GM12878 (cell line): ENCODE data around the gene MB21D2. TPM values are rescaled to one million over a fixed set of nuclear protein-coding genes. Genes with fewer than 3 reads are reported as not detected.

Experiments used
- ATAC-seq: fragments of 200-7000 bp; cut with Tn5 transposase; 3 replicates; pipeline ENCODE4 v1.9.1; 2020; ENCODE audit warnings: mild to moderate bottlenecking, moderate library complexity
- BruUV-seq: library from RNA; stranded (reverse); fragments of 400-500 nt; replicated peaks from 2 replicates; lab custom pipeline; 2021; lab: Mats Ljungman, UMichigan
- CTCF ChIA-PET: fragments of 300-600 bp; sonication (Branson Sonifier 250); formaldehyde crosslinking; extraction: SDS; loops from one replicate; lab custom pipeline; 2021; ENCODE audit warnings: inconsistent platforms; lab: Yijun Ruan, JAX
- POLR2A ChIA-PET: fragments of 350-600 bp; formaldehyde crosslinking; extraction: SDS; loops from one replicate; lab custom pipeline; 2021; ENCODE audit warnings: inconsistent platforms; lab: Charles Lee
- RAD21 ChIA-PET: fragments of 300-600 bp; sonication (Branson Sonifier 250); formaldehyde crosslinking; loops from one replicate; lab custom pipeline; 2023; ENCODE audit warnings: antibody characterized with exemption; ENCODE audit not compliant: unreplicated experiment; lab: Charles Lee
- SMC1A ChIA-PET: fragments of 300-600 bp; sonication (Branson Sonifier 250); formaldehyde crosslinking; loops from one replicate; lab custom pipeline; 2023; ENCODE audit not compliant: unreplicated experiment, uncharacterized antibody; lab: Charles Lee
- DNase-seq: peaks from one replicate; pipeline ENCODE4 v3.0.0-alpha.2; 2011; ENCODE audit warnings: low read depth, low spot score
- FAIRE-seq: peaks from 3 replicates; lab custom pipeline; 2011; peaks lifted over from hg19 to GRCh38; lab: Jason Lieb, UNC
- H2AFZ ChIP-seq: 2 replicates; pipeline ENCODE4 v1.6.0; 2011; ENCODE audit warnings: low read depth, low read length, control low read depth; ENCODE audit not compliant: control insufficient read depth
- H3K27ac ChIP-seq: 2 replicates; pipeline ENCODE4 v1.5.1; 2011; ENCODE audit warnings: control low read depth; ENCODE audit not compliant: control insufficient read depth, insufficient read depth
- H3K27me3 ChIP-seq, 2 experiments: replicated peaks in 1 of 2; 2 replicates each; pipeline versions ENCODE4 v1.6.0 to v1.6.1; 2011; ENCODE audit warnings: low read length in 1 of 2; ENCODE audit not compliant: control insufficient read depth in 2 of 2, insufficient read depth in 2 of 2
- H3K36me3 ChIP-seq, 2 experiments: 2 replicates each; pipeline ENCODE4 v1.5.1; 2011; ENCODE audit warnings: low read length in 1 of 2; ENCODE audit not compliant: control insufficient read depth in 2 of 2, insufficient read depth in 2 of 2
- H3K4me1 ChIP-seq: 2 replicates; pipeline ENCODE4 v1.6.1; 2011; ENCODE audit warnings: mild to moderate bottlenecking, low read length, moderate library complexity, mixed read lengths; ENCODE audit not compliant: control insufficient read depth, insufficient read depth
- H3K4me2 ChIP-seq: 2 replicates; pipeline ENCODE4 v1.6.0; 2011; ENCODE audit warnings: control low read depth; ENCODE audit not compliant: control insufficient read depth, insufficient read depth
- H3K4me3 ChIP-seq: fragments of 200-600 bp; sonication (generic); 2 replicates; pipeline ENCODE4 v1.5.1; 2016
- H3K79me2 ChIP-seq: 2 replicates; pipeline ENCODE4 v1.6.0; 2011; ENCODE audit warnings: low read length; ENCODE audit not compliant: control insufficient read depth, insufficient read depth
- H3K9ac ChIP-seq: 2 replicates; pipeline ENCODE4 v1.8.0; 2011; ENCODE audit warnings: low read length, control low read depth, mixed read lengths; ENCODE audit not compliant: control insufficient read depth, insufficient read depth
- H3K9me3 ChIP-seq: replicated peaks from 3 replicates; pipeline ENCODE4 v1.5.1; 2011; ENCODE audit warnings: mild to moderate bottlenecking, low read length; ENCODE audit not compliant: control insufficient read depth, insufficient read depth
- H4K20me1 ChIP-seq: 2 replicates; pipeline ENCODE4 v1.6.0; 2011; ENCODE audit not compliant: control insufficient read depth, insufficient read depth
- BACH1 ChIP-seq: fragments of 450-650 bp; IDR thresholded peaks from 2 replicates; pipeline ENCODE4 v1.6.1; 2017; ENCODE audit warnings: mild to moderate bottlenecking, borderline replicate concordance
- DPF2 ChIP-seq: fragments of 450-650 bp; IDR thresholded peaks from 2 replicates; pipeline ENCODE4 v1.6.1; 2017; ENCODE audit warnings: mild to moderate bottlenecking
- FOS ChIP-seq: IDR thresholded peaks from 3 replicates; pipeline ENCODE4 v1.6.1; 2011; ENCODE audit warnings: borderline replicate concordance; ENCODE audit not compliant: insufficient read length; ENCODE audit errors: extremely low read depth
- HDAC2 ChIP-seq: fragments of 200-600 bp; sonication (generic); IDR thresholded peaks from 2 replicates; pipeline ENCODE4 v1.6.1; 2017
- IRF5 ChIP-seq: fragments of 450-650 bp; IDR thresholded peaks from 2 replicates; pipeline ENCODE4 v1.6.1; 2017; ENCODE audit warnings: borderline replicate concordance
- MXI1 ChIP-seq: fragments of 150-350 bp; IDR thresholded peaks from 2 replicates; pipeline ENCODE4 v1.6.1; 2011; ENCODE audit warnings: low read depth, mild to moderate bottlenecking, inconsistent platforms, low read length, improper control_type of control experiment
- MYB ChIP-seq: fragments of 150-350 bp; IDR thresholded peaks from 2 replicates; pipeline ENCODE4 v1.6.1; 2014; ENCODE audit warnings: mild to moderate bottlenecking, low read depth, low read length, borderline replicate concordance
- MYC ChIP-seq: IDR thresholded peaks from 2 replicates; pipeline ENCODE4 v1.6.1; 2011; ENCODE audit warnings: mild to moderate bottlenecking, low read length, moderate library complexity, inconsistent platforms; ENCODE audit not compliant: insufficient read depth, insufficient replicate concordance, insufficient read length, severe bottlenecking
- NFYB ChIP-seq: IDR thresholded peaks from 2 replicates; pipeline ENCODE4 v1.6.1; 2011; ENCODE audit warnings: low read depth, mild to moderate bottlenecking, low read length, improper control_type of control experiment, moderate library complexity; ENCODE audit not compliant: insufficient read depth
- NR2C2 ChIP-seq: IDR thresholded peaks from 2 replicates; pipeline ENCODE4 v1.6.1; 2011; ENCODE audit warnings: borderline replicate concordance, low read depth; ENCODE audit not compliant: control insufficient read depth, insufficient read length
- RAD21 ChIP-seq: IDR thresholded peaks from 2 replicates; pipeline ENCODE4 v1.6.1; 2011; ENCODE audit warnings: mild to moderate bottlenecking, low read depth, low read length, moderate library complexity; ENCODE audit not compliant: insufficient read depth
- RAD51 ChIP-seq: fragments of 450-650 bp; IDR thresholded peaks from 2 replicates; pipeline ENCODE4 v1.6.1; 2016; ENCODE audit warnings: moderate library complexity, mild to moderate bottlenecking, inconsistent platforms
- STAT3 ChIP-seq: IDR thresholded peaks from 2 replicates; pipeline ENCODE4 v1.6.1; 2011; ENCODE audit warnings: low read depth, low read length, improper control_type of control experiment
- TCF12 ChIP-seq: IDR thresholded peaks from 2 replicates; pipeline ENCODE4 v1.6.1; 2011; ENCODE audit warnings: low read depth, mild to moderate bottlenecking, low read length
- USF2 ChIP-seq: IDR thresholded peaks from 2 replicates; pipeline ENCODE4 v1.6.1; 2011; ENCODE audit warnings: low read depth, low read length, improper control_type of control experiment, borderline replicate concordance
- WRNIP1 ChIP-seq: IDR thresholded peaks from 2 replicates; pipeline ENCODE4 v1.6.1; 2011; ENCODE audit warnings: low read depth, low read length, improper control_type of control experiment, borderline replicate concordance
- ZNF622 ChIP-seq: fragments of 450-650 bp; IDR thresholded peaks from 2 replicates; pipeline ENCODE4 v1.6.1; 2017; ENCODE audit warnings: mild to moderate bottlenecking, inconsistent platforms
- ZNF687 ChIP-seq: fragments of 450-650 bp; IDR thresholded peaks from 2 replicates; pipeline ENCODE4 v1.6.1; 2017; ENCODE audit warnings: mild to moderate bottlenecking, moderate library complexity
- WGBS: methylation state at CpG from one replicate; pipeline ENCODE4 v1.1.6; 2016; ENCODE audit warnings: low lambda C conversion rate; ENCODE audit not compliant: insufficient replicate concordance, insufficient coverage; ENCODE audit errors: missing lambda C conversion rate; 5-methylcytosine and 5-hydroxymethylcytosine counted together
- in situ Hi-C: fragments of 300-500 bp; cut with MboI; formaldehyde crosslinking; loops from 9 replicates; pipeline ENCODE4 v1.14.3; 2018; ENCODE audit warnings: mixed read lengths
- intact Hi-C: fragments of 100-400 bp; cut with micrococcal nuclease; formaldehyde crosslinking; loops from one replicate; pipeline ENCODE4 v1.14.2; 2022; ENCODE audit not compliant: unreplicated experiment
- polyA plus RNA-seq, 11 experiments: library from polyadenylated mRNA; depleted of rRNA in 4 of 11; unstranded in 6 of 11; stranded (reverse) in 5 of 11; fragments of >200 nt; fragmentation: Nextera tagmentation in 4 of 11; fragmentation: Illumina TruSeq in 1 of 11; extraction: Ambion mirVana in 4 of 11; extraction: Trizol in 1 of 11; gene quantifications; 1 replicate in 1 of 11; 2 replicates in 10 of 11; pipeline versions ENCODE4 v1.2.1 to v1.2.3, GENCODE V29; 2011 to 2016; ENCODE audit warnings: inconsistent platforms in 2 of 11, missing spikeins in 2 of 11, low read depth in 1 of 11
- total RNA-seq, 4 experiments: library from RNA; depleted of rRNA in 3 of 4; stranded (reverse); fragments of >200 nt in 3 of 4; fragmentation: Illumina TruSeq in 1 of 4; extraction: Trizol in 1 of 4; gene quantifications; 2 replicates each; pipeline versions ENCODE4 v1.2.1 to v1.2.3, GENCODE V29; 2013 to 2021
- TF ChIP-seq, protein P1 (sequence below): IDR thresholded peaks from 2 replicates; pipeline ENCODE4 v1.6.1; 2011; ENCODE audit warnings: low read depth, mild to moderate bottlenecking, low read length, moderate library complexity, borderline replicate concordance; ENCODE audit errors: extremely low read depth

The MB21D2 gene
- total and polyA plus RNA-seq, 10 of the 15 experiments (the other 5 are each of a cell fraction or from before 2014, with no cell fraction given), result 7.9 to 21.2 (median 15.3) TPM

DNA sequence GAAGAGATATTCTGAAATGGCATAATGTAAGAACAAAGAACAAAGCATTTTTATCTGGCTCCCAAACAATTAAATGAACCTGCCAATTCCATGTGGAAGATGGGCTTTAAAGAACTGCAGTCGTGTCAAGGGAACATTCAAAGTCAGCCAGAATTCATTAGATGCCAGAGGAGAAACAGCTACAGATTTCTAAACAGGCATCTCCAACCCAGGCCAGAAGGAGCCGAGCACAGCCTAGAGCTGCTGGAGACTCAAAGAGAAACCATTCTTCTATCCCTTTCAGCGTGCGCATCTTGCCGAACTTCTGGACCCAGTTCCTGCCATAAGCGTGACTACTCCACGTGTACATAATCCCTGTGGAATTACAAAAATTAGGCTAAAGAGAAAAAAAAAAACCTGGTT lies 60.4 kb downstream of the MB21D2 start:
- intact Hi-C loops, result no loop called here
- H3K27ac ChIP-seq, result no peak overlapping the region
- ATAC-seq (no peak), FAIRE-seq (no peak), DNase-seq (no peak)
- SMC1A ChIA-PET, result interaction anchor here (0.6 to 1.8 kb wide), 5 partner anchors 13 to 53 kb away, joined by 3 to 8 read pairs (median 4); no protein-coding TSS in a partner anchor
- H3K4me3 ChIP-seq, result no peak overlapping the region
- no peaks in the 10 kb centered on the region for H3K27me3 ChIP-seq
- H2AFZ ChIP-seq, result no peak overlapping the region
- H3K4me1 ChIP-seq, result peaks cover 38% of the 10 kb centered on the region
- no peak overlapping the region for H3K9ac ChIP-seq
- H3K9me3 ChIP-seq, result peaks cover 4% of the 10 kb centered on the region; the same call in 2 of the 3 replicates
- BruUV-seq, result no TSS peak
- CTCF ChIA-PET, result no interaction called here
- no peaks in the 10 kb centered on the region for H3K36me3 ChIP-seq
- no peak overlapping the region for H3K4me2 ChIP-seq
- RAD21 ChIA-PET, result no interaction called here
- in situ Hi-C loops, result no loop called here
- POLR2A ChIA-PET, result no interaction called here
- no peaks in the 10 kb centered on the region for H4K20me1 ChIP-seq
- 90% methylated on average over 7 of the region's 7 CpGs for WGBS
- TF ChIP-seq WRNIP1 (no peak), MXI1 (no peak), DPF2 (no peak), RAD21 (no peak), ZNF622 (no peak), HDAC2 (no peak), ZNF687 (no peak), MYB (no peak), TCF12 (no peak), IRF5 (no peak), USF2 (no peak), BACH1 (no peak), NFYB (no peak), MYC (no peak), STAT3 (no peak), RAD51 (no peak), NR2C2 (no peak), FOS (no peak)
- TF ChIP-seq, protein P1, sequence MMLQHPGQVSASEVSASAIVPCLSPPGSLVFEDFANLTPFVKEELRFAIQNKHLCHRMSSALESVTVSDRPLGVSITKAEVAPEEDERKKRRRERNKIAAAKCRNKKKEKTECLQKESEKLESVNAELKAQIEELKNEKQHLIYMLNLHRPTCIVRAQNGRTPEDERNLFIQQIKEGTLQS, result no peak
- H3K79me2 ChIP-seq, result peaks cover 33% of the 10 kb centered on the region
